Mucosa of gallbladder (tissue), 1 donor: Measurements from ENCODE around the gene COG5. TPM values are rescaled to one million over a fixed set of nuclear protein-coding genes. Genes with fewer than 3 reads are reported as not detected.
"Not testable (repeated sequence)": the region's sequence is repeated elsewhere in the genome, so short reads cannot be mapped to it uniquely, and the experiment has no call there.

Experiments used
- DNase-seq: peaks from one replicate; pipeline ENCODE4 v3.0.0-alpha.2; 2020; ENCODE audit warnings: low spot score
- total RNA-seq: library from RNA; stranded (reverse); gene quantifications from one replicate; pipeline ENCODE4 v1.2.1, GENCODE V29; 2021
- donor health status: DM: no; HTN: no; CAD: no.

Gene COG5
- total RNA-seq, 1 donor from 2014 or later = 34.6 TPM

DNA sequence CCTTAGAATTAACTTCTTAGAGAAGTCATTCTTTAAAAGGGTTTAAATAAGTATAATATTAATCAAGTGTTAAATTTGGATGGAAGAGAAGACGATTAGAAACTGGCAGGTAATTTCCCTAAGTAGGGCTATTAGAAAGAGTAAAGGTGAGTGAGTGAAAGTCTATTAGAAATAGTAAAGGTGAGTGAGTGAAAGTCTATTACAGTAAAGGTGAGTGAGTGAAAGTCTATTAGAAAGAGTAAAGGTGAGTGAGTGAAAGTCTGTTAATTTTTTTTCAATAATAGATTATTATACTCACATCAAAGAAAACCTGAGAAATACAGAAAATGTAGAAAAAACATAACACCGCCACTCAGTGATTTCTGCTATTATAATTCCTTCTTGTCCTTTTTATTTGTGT lies 405.7 kb downstream of the COG5 start:
- no peak for DNase-seq

DNA sequence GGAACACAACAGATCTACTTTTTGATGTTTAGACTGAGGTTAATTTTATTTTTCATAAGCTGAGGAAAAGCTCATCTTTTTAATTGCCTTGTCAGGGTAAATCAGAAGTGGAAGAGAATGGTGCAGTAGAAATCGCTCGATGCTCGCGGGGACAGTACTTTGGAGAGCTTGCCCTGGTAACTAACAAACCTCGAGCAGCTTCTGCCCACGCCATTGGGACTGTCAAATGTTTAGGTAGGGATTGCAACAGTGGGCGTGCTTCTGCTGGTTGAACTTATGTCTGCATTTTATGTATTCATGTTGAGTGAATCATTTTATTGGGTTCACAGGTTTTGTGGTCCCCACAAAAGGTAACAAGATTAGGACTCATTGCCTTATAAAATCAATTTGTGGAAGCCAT lies 406.6 kb downstream of the COG5 start:
- DNase-seq = no peak

DNA sequence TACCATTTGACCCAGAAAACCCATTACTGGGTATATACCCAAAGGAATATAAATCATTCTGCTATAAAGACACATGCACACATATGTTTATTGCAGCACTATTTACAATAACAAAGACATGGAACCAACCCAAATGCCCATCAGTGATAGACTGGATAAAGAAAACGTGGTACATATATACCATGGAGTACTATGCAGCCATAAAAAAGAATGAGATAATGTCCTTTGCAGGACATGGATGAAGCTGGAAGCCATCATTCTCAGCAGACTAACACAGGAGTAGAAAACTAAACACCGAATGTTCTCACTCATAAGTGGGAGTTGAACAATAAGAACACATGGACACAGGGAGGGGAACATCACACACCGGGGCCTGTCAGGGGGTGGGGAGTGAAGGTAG lies 408.0 kb downstream of the COG5 start:
- not testable (repeated sequence) for DNase-seq

DNA sequence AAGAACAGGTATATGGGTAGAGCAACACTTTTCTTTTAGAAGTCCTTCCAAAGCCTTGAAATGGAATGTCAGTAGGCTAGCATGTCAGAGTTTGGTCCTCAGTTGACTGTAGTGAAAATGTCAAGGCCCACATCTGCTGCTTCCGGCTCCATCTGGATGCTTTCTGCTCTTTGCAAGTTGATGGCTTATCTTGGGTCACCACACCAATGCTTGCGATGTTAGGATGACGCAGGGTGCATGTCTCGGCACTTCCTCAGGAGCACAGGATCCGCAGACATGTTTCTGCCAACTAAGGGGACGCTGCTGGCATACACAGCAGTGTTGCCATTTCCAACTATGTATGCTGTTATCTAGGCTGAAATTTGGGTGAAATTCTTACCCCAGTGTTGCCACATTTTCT lies 408.9 kb downstream of the COG5 start:
- no peak for DNase-seq

DNA sequence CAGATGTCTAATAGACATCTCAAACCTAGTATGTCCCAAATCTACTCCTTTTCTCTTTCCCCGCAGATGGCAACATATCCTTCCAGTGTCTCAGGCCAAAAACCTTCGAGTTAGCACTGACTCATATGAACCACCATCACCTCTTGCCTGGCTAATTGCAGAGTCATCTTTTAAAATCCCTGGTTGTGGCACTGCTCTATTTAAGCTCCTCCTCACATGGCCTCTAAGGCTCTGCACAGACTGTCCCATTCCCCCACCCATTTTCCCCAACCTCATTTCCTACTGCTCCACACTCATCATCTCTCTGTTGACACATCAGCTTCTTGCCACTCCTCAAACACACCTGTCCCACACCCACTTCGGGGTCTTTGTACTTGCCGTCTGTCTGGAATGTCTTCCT lies 411.7 kb downstream of the COG5 start:
- DNase-seq = no peak

Other genes with a start within 250 kb of the COG5 start
- gene GPR22, start 93.9 kb downstream of the COG5 start, total RNA-seq = not detected
- gene DUS4L, start 51 bp upstream of the COG5 start, total RNA-seq = 6.6 TPM
- 39.2 TPM for gene BCAP29, start 16.3 kb upstream of the COG5 start, total RNA-seq
- gene SLC26A4, start 96.9 kb upstream of the COG5 start, total RNA-seq = 0.52 TPM
- gene CBLL1, start 180.2 kb upstream of the COG5 start, total RNA-seq = 23.5 TPM
- 856 TPM for gene SLC26A3, start 239.3 kb upstream of the COG5 start, total RNA-seq